Measurements from ENCODE around the gene PPP2R2D.
"Not testable (repeated sequence)": the region's sequence is repeated elsewhere in the genome, so short reads cannot be mapped to it uniquely, and the experiment has no call there.

PPP2R2D gene

GRCh38 chr10:131979336-131979735 lies 78.5 kb downstream of the PPP2R2D start:
- no peak for DNase-seq

- DNase-seq, result no peak
These were observed 79.0 kb downstream of the PPP2R2D start for GRCh38 chr10:131979821-131980270.

GRCh38 chr10:131980321-131980720 lies 79.5 kb downstream of the PPP2R2D start:
- no peak for DNase-seq

GRCh38 chr10:131980761-131981428 lies 80.1 kb downstream of the PPP2R2D start:
- no peak for DNase-seq

- peak; percentile 93 for DNase-seq
These were observed 80.8 kb downstream of the PPP2R2D start, which contains the start of gene BNIP3 for GRCh38 chr10:131981429-131982184. BNIP3 (minus strand) TSS chr10:131981923; CDS start chr10:131981806, 117 bp downstream.

GRCh38 chr10:131982185-131982756 lies 81.5 kb downstream of the PPP2R2D start:
- DNase-seq, result no peak

GRCh38 chr10:131982796-131983195 lies 82.0 kb downstream of the PPP2R2D start:
- no peak for DNase-seq

- DNase-seq, result no peak
These were observed 83.0 kb downstream of the PPP2R2D start for GRCh38 chr10:131983780-131984179.

- not testable (repeated sequence) for DNase-seq
These were observed 86.0 kb downstream of the PPP2R2D start for GRCh38 chr10:131986851-131987250.

- not testable (repeated sequence) for DNase-seq
These were observed 86.5 kb downstream of the PPP2R2D start for GRCh38 chr10:131987301-131987700.

- DNase-seq, result not testable (repeated sequence)
These were observed 87.0 kb downstream of the PPP2R2D start for GRCh38 chr10:131987786-131988185.

- DNase-seq, result no peak
These were observed 90.9 kb downstream of the PPP2R2D start for GRCh38 chr10:131991726-131992125.

- DNase-seq, result no peak
These were observed 92.5 kb downstream of the PPP2R2D start for GRCh38 chr10:131993275-131993674.

- DNase-seq, result no peak
These were observed 93.6 kb downstream of the PPP2R2D start for GRCh38 chr10:131994435-131994834.

- DNase-seq, result no peak
These were observed 95.9 kb downstream of the PPP2R2D start for GRCh38 chr10:131996466-131997365.

- no peak for DNase-seq
These were observed 96.7 kb downstream of the PPP2R2D start for GRCh38 chr10:131997366-131998049.

GRCh38 chr10:131998050-131998844 lies 97.4 kb downstream of the PPP2R2D start:
- DNase-seq, result no peak

GRCh38 chr10:131998845-131999681 lies 98.3 kb downstream of the PPP2R2D start:
- no peak for DNase-seq

GRCh38 chr10:132001238-132001972 lies 100.6 kb downstream of the PPP2R2D start:
- DNase-seq, result no peak

GRCh38 chr10:132002004-132002403 lies 101.2 kb downstream of the PPP2R2D start:
- DNase-seq, result no peak

Data from activated CD4-positive, alpha-beta T cell treated with anti-CD3 and anti-CD28 coated beads for 1 hour (primary cell).